ENCODE measurements around the gene GALNT18. TPM values are rescaled to one million over a fixed set of nuclear protein-coding genes. Genes with fewer than 3 reads are reported as not detected.

The GALNT18 gene
- total RNA-seq, 2 donors from 2014 or later = 28.2 to 57.8 TPM

GRCh38 chr11:11346303-11346702, 275.5 kb downstream of the GALNT18 start:
- TF ChIP-seq CTCF (IDR thresholded peaks at IDR 0.05) = no peak
- Histone ChIP-seq H3K4me1 (ENCODE audit: control insufficient read depth in 1 of 2, low read depth in 2 of 2) (peaks cover 3 to 24% of the 10 kb centered on the region in 2 donors), H3K9me3 (no peaks in the 10 kb centered on the region), H3K27ac (no peak overlapping the region), H3K4me3 (no peak overlapping the region), H3K27me3 (replicated peaks; ENCODE audit: insufficient read depth) (no peaks in the 10 kb centered on the region), H3K36me3 (no peaks in the 10 kb centered on the region)
- DNase-seq (ENCODE audit: low spot score) (no peak), ATAC-seq (ENCODE audit: insufficient number of reproducible peaks, low FRiP score, low read depth) (no peak)

GRCh38 chr11:11345099-11345498, 276.7 kb downstream of the GALNT18 start:
- ATAC-seq (ENCODE audit: insufficient number of reproducible peaks, low FRiP score, low read depth) = no peak
- no peak overlapping the region for H3K4me3 ChIP-seq
- no peak for TF ChIP-seq CTCF (IDR thresholded peaks at IDR 0.05)
- H3K36me3 ChIP-seq = no peaks in the 10 kb centered on the region
- H3K27me3 ChIP-seq (replicated peaks; ENCODE audit: insufficient read depth) = no peaks in the 10 kb centered on the region
- H3K27ac ChIP-seq = no peak overlapping the region
- no peaks in the 10 kb centered on the region for H3K9me3 ChIP-seq
- peaks cover 0 to 15% of the 10 kb centered on the region in 2 donors for H3K4me1 ChIP-seq (ENCODE audit: control insufficient read depth in 1 of 2, low read depth in 2 of 2)
- DNase-seq (ENCODE audit: low spot score) = no peak

GRCh38 chr11:11344045-11344444, 277.8 kb downstream of the GALNT18 start:
- Histone ChIP-seq H3K9me3 (no peaks in the 10 kb centered on the region), H3K4me3 (no peak overlapping the region), H3K27ac (no peak overlapping the region), H3K27me3 (replicated peaks; ENCODE audit: insufficient read depth) (no peaks in the 10 kb centered on the region), H3K36me3 (no peaks in the 10 kb centered on the region), H3K4me1 (ENCODE audit: control insufficient read depth in 1 of 2, low read depth in 2 of 2) (peaks cover 0 to 5% of the 10 kb centered on the region in 2 donors)
- ATAC-seq (ENCODE audit: insufficient number of reproducible peaks, low FRiP score, low read depth) (no peak), DNase-seq (ENCODE audit: low spot score) (no peak)
- TF ChIP-seq CTCF (IDR thresholded peaks at IDR 0.05) = no peak

- Histone ChIP-seq H3K27ac (no peak overlapping the region), H3K9me3 (no peaks in the 10 kb centered on the region), H3K27me3 (replicated peaks; ENCODE audit: insufficient read depth) (no peaks in the 10 kb centered on the region), H3K4me3 (no peak overlapping the region), H3K36me3 (no peaks in the 10 kb centered on the region), H3K4me1 (ENCODE audit: control insufficient read depth in 1 of 2, low read depth in 2 of 2) (no peaks in the 10 kb centered on the region)
- ATAC-seq (ENCODE audit: insufficient number of reproducible peaks, low FRiP score, low read depth) = no peak
- no peak for DNase-seq (ENCODE audit: low spot score)
- no peak for TF ChIP-seq CTCF (IDR thresholded peaks at IDR 0.05)
These were observed 283.5 kb downstream of the GALNT18 start for GRCh38 chr11:11338304-11338703.

GRCh38 chr11:11336664-11337063, 285.1 kb downstream of the GALNT18 start:
- H3K4me1 ChIP-seq (ENCODE audit: control insufficient read depth in 1 of 2, low read depth in 2 of 2) = no peaks in the 10 kb centered on the region
- no peak for TF ChIP-seq CTCF (IDR thresholded peaks at IDR 0.05)
- no peak for DNase-seq (ENCODE audit: low spot score)
- no peak for ATAC-seq (ENCODE audit: insufficient number of reproducible peaks, low FRiP score, low read depth)
- H3K4me3 ChIP-seq = no peak overlapping the region
- H3K27me3 ChIP-seq (replicated peaks; ENCODE audit: insufficient read depth) = no peaks in the 10 kb centered on the region
- no peaks in the 10 kb centered on the region for H3K36me3 ChIP-seq
- H3K9me3 ChIP-seq = no peaks in the 10 kb centered on the region
- no peak overlapping the region for H3K27ac ChIP-seq
